Superior temporal gyrus (tissue), 1 donor: ENCODE results near the gene TLE2.
"Not testable (repeated sequence)": the region's sequence is repeated elsewhere in the genome, so short reads cannot be mapped to it uniquely, and the experiment has no call there.

ENCODE experiments used
- DNase-seq: peaks from one replicate; pipeline ENCODE4 v3.0.0-alpha.2; 2016; ENCODE audit errors: extremely low spot score

The TLE2 gene

GRCh38 chr19:3055741-3056416, 26.8 kb upstream of the TLE2 start:
- DNase-seq: no peak

GRCh38 chr19:3054972-3055740, 26.1 kb upstream of the TLE2 start:
- no peak for DNase-seq

DNA sequence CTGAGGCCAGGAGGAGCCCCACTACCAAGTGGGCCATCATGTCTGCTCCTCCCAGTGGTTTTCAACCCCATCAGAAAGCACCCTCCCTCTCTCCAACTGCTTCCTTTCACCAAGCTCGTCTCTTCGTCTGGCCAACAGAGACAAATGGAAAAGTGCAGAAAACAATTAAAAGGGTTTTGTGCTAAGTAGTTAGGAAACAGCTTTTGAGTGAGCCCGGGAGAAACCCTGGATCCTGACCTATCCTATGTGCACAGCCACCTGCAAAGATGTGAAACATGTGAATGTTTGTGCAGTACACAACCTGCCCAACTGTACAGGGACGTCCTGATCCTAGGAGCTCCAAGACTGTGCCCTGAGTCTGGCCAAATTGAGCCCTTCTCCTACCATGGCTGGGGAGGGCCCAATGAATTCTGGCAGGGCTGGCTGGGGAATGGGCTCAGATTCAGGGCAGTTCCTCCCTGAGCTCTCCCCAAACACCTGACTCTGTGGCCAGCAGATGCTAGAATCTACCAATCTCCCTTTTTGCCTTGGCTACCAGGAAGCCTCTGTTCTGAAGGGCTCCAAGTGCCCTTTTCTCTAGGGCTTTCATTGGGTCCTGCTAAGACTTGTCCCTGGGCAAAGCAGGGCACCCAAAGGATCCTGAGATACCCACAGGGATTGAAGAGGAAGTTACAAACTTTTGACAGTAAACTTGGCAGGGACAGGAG, 25.3 kb upstream of the TLE2 start:
- DNase-seq: no peak

DNA sequence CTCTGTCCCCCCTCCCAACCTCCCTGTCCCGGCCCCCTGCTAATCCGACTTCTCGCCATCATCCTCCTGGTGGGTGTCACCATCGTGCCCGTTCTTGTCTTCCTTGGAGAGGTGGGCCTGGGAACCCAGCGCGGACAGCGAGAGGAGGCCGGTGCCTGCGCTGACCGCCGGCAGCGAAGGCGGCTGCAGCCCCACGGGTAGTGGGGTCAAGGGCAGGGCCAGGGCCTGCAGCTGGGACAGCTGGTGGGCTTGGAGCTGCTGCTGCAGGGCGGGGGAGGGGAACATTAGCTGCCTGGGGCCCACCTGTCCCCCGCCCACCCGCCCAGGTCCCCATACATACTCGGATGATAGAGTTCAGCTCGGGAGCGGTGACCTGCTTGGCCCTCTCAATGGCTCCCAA, 24.7 kb upstream of the TLE2 start:
- DNase-seq: no peak

DNA sequence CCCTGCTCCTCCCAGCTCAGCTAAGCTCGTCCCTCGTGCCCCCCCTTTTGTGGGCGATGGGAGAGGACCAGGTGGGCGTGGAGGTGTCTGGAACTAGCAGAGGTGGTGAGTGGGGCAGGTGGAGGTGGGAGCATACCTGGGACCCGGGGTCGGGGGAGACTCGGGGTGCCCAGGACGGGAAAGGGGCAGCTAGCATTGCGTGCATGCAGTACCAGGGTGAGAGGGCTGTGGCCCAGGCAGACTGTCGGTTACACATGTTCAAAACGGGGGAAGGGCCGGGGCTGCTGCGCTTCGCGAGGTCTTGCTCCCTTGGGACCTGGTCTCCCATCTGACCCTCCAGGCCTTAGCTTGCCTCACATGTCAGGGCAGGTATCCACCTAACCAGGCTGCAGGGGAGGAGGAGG, 24.1 kb upstream of the TLE2 start:
- no peak for DNase-seq

DNA sequence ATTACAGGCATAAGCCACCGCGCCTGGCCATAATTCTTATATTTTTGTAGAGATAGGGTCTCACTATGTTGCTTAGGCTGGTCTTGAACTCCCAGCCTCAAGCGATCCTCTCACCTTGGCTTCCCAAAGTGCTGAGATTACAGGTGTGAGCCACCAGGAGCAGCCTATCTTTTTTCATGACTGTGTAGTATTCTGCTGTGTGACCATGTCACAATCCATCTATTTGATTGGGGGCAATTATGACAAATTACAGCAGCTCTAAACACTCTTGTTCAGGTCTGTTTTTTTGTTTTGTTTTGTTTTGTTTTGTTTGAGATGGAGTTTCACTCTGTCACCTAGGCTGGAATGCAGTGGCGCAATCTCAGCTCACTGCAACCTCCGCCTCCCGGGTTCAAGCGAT, 20.9 kb upstream of the TLE2 start:
- not testable (repeated sequence) for DNase-seq

GRCh38 chr19:3049089-3049488, 20.0 kb upstream of the TLE2 start:
- DNase-seq: no peak

GRCh38 chr19:3048190-3048533, 19.1 kb upstream of the TLE2 start:
- no peak for DNase-seq

DNA sequence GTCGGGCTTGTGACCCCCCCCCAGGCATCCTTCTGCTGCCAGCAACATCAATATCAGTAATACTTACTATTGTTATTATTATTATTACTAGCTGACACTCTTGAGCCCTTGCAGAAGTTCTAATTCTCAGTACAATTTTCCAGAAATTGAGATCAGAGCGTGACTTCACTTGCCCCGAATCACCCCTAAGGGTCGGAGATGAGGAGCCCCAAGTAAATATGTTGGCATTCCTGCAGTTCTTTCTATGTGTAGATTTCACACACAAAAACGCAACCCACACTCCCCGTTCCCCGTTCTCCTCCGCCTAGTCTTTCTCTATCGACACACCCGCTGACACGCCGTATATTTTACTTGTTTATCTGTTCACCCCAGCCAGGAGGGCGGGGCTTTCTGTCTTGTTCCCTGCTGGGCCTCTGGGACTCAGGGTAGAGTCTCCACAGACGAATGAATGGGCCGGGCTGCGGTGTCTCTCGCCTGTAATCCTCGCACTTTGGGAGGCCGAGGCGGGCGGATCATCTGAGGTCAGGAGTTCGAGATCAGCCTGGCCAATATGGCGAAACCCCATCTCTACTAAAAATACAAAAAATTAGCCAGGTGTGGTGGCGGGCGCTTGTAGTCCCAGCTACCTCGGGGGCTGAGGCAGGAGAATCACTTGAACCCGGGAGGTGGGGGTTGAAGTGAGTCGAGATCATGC, 18.6 kb upstream of the TLE2 start:
- no peak for DNase-seq

DNA sequence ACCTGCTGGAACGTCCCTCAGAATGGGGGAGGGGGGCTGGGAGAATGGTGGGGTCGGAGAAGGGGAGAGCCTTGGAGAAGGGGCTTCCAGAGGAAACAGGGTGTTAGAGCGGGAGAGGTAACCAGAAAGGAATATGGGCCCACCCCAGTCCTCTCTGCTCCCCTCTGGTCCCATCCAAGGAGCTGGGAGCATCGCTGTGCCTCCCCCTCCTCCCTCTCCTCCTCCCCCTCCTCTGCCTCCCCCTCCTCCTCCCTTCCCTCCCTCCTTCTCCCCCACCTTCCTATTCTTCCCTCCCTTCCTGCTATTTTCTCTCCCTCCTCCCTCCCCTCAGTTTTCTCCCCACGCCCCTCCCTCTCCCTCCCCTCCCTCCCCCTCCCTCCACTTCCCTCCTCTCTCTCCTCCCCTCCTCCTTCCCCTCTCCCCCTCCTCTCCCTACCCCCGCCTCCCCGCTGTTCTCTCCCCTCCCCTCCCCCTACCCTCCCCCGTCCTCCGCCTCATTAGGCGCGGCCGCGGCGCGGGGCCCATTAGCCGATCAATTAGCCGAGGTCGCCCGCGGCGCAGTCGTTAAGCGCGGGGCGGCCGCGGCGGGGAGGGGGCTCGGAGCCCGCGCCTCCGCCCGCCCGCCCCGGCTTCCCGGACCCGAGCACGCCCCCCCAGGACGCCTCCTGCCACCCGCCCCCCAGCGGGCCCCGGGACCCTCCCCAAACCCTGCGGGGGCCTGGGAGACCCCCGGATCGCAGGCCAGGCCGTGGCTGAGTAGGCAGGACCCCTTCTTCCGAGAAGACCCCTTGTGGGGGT, 17.8 kb upstream of the TLE2 start:
- no peak for DNase-seq

DNA sequence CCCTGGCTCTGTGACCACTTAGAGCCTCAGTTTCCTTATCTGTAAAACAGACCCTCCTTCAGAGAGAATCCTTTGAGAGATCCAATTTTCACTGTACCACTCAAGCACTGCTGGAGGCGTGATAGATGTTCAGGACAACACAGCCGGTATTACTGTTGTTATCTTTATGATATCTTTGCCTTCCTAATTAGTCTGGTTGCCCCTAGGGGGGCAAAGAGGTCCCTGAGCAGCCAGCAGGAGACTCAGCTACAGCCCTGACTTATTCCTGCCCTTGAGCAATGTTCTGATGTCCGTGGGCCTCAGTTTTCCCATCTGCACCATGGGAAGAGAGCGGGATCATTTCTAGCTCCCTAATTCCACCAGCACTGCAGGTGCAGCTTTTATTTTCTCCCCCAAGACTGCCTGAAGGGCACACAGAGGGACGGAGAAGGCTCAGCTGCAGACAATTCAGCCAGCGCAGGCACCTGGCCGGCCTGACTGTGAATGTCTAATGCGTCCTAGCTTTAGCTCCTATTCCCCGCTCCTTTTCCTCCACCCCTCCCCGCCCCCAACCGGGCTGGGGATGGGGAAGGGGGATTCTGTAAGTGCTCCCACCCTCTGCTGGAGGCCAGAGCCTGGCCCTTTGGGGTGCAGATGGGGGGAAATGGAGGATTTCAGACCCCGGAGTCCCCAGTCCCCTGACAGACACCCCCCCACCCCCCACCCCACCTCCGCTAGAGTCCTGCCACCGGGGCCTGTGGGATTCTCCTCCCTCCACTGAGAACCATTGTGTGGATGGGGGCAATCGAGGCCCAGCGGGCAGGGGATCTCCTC, 17.0 kb upstream of the TLE2 start:
- DNase-seq: no peak

GRCh38 chr19:3045191-3045590, 16.1 kb upstream of the TLE2 start:
- DNase-seq: no peak

DNA sequence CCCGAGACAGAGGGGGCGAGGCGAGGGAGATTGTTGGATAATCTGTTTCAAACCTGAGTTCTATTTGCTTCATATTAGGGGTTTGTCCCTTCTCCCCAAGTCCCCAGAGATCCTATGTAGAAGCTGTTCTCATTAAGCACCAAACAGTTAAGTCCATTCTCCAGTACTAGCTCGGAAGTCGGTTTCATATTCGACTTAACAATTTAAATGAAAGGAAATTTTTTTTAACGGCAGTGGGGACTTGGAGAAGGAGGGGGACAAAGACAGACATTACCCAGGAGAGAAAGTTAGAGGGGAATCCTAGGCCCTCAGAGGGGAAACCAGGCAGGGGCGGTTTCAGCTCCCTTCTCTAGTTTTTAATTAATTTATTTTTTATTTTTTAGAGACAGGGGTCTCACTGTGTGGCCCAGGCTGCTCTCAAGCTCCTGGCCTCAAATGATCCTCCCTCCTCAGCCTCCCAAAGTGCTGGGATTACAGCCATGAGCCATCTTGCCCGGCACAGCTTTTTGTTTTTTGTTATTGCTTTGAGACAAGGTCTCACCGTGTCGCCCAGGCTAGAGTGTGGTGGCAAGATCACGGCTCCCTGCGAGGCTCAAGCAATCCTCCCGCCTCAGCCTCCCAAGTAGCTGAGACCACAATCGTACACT, 13.7 kb upstream of the TLE2 start:
- DNase-seq: no peak

DNA sequence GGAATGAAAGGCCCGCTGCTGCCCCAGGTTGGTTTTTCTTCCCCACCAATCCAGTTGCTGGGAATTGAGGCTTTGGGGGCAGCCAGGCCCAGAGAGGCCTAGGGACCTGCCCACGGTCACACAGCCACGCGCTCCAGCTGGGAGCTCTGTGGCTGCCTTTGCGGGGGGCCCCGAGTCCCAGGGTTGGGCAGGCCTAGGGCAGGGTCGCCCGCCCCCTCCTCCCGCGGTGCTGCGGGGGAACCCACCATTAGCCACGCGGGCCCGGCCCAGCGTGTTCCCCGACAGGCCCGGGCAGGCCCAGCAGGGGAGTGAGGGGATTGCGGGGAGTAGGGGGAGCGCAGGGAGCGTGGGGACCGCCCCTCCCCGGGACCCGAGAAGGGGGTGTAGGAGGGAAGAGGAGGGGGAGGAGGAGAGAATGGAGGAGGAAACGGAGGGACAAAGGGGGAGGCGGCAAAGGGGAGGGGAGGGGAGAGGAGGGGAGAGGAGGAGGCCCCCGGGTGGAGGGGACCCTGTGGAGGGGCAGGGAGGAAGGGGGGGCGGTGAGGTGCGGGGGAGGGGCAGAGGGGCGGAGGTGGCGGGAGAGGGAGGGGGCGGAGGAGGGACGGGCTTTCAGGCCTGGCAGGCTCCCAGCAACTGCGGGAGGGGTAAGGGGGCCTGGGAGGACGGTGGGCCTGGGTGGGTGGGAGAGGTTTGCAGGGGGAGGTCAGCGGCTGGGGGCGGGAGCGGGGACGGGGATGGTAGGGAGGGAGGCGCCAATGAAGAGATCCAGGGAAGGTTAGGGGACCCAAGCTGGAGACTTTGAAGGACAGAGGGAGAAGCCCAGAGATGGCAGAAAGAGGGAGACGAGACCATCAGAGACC, 12.9 kb upstream of the TLE2 start:
- no peak for DNase-seq

GRCh38 chr19:3041327-3041726, 12.2 kb upstream of the TLE2 start:
- DNase-seq: no peak

DNA sequence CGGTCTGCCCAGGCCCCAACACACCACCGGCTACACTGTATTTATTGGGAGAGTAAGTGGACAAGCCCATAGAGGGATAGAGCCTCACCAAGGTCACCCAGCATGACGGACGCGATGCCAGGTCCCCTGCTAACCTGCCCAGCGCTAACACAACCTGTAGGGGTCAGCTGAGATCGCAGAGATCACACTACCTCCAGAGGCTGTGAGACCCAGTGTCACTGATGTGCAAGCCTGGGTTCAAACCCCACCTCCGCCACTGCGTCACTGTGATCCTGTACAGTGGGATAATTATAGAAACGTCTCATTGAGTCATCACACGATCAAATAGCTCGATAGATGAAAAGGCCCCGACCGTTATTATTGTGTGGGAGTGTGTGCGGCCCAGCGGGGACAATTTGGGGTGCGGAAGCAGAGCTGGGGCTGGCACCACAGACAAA, 10.6 kb upstream of the TLE2 start:
- no peak for DNase-seq

DNA sequence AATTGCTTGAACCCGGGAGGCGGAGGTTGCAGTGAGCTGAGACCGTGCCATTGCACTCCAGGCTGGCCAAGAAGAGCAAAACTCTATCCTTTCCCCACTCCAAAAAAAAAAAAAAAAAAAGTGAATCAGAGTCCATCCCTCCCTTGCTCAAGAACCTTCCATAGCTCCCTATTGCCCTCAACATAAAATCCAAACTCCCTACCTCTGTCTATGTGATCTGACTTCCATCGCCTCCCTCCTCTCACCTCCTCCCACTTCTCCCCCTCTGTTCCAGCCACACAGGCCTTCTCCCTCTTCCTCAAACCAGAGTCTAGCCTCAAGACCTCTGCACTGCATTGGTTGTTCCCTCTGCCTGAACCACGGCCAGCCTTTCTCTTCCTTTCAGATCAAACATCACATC, 10.0 kb upstream of the TLE2 start:
- no peak for DNase-seq

DNA sequence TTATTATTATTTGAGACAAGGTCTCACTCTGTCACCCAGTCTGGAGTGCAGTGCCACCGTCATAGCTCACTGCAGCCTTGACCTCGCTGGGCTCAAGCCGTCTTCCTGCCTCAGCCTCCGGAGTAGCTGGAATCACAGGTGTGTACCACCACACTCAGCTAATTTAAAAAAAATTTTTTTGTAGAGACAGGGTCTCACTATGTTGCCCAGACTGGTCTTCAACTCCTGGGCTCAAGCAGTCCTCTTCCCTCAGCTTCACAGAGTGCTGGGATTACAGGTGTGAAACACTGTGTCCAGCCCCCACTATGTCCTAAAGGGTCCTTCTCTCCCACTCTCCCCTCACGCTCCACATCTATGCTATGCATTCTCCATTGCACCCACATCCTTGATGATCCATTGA, 9.1 kb upstream of the TLE2 start:
- DNase-seq: no peak

- not testable (repeated sequence) for DNase-seq
Observed at GRCh38 chr19:3036977-3037544, 8.0 kb upstream of the TLE2 start.
